Fibroblast of peridontal ligament (primary cell): Measurements from ENCODE around the gene DUOX1.

Source experiments
- DNase-seq: peaks from one replicate; pipeline ENCODE4 v3.0.0-alpha.2; 2010; ENCODE audit errors: extremely low read depth

The DUOX1 gene

GRCh38 chr15:45106002-45106790, 23.6 kb upstream of the DUOX1 start:
- no peak for DNase-seq

- no peak for DNase-seq
Observed at GRCh38 chr15:45107941-45108630, 21.7 kb upstream of the DUOX1 start.

GRCh38 chr15:45110256-45110820, 19.5 kb upstream of the DUOX1 start:
- DNase-seq = no peak

GRCh38 chr15:45111390-45112142, 18.2 kb upstream of the DUOX1 start:
- DNase-seq = no peak

GRCh38 chr15:45112143-45112590, 17.6 kb upstream of the DUOX1 start:
- DNase-seq = no peak

- DNase-seq = no peak
Observed at GRCh38 chr15:45112591-45113379, 17.0 kb upstream of the DUOX1 start.

GRCh38 chr15:45113380-45113990, 16.3 kb upstream of the DUOX1 start:
- no peak for DNase-seq

- DNase-seq = no peak
Observed at GRCh38 chr15:45114076-45114750, 15.6 kb upstream of the DUOX1 start, which contains the start of the genes DUOX2 and DUOXA2. Gene DUOX2 (minus strand): TSS chr15:45114172. CDS start chr15:45113411, 761 bp downstream. Gene DUOXA2 (plus strand): TSS chr15:45114326. CDS start chr15:45114606, 280 bp downstream.

GRCh38 chr15:45114751-45115085, 15.1 kb upstream of the DUOX1 start:
- DNase-seq = no peak

- DNase-seq = no peak
Observed at GRCh38 chr15:45115312-45115820, 14.4 kb upstream of the DUOX1 start.

GRCh38 chr15:45116006-45116481, 13.8 kb upstream of the DUOX1 start:
- DNase-seq = no peak

GRCh38 chr15:45116482-45117307, 13.1 kb upstream of the DUOX1 start:
- no peak for DNase-seq

- no peak for DNase-seq
Observed at GRCh38 chr15:45117308-45118130, 12.3 kb upstream of the DUOX1 start.

- DNase-seq = peak; percentile 87
Observed at GRCh38 chr15:45118131-45118588, 11.6 kb upstream of the DUOX1 start.

- no peak for DNase-seq
Observed at GRCh38 chr15:45118996-45119395, 10.8 kb upstream of the DUOX1 start.

- no peak for DNase-seq
Observed at GRCh38 chr15:45120081-45120972, 9.5 kb upstream of the DUOX1 start.

GRCh38 chr15:45121020-45121419, 8.8 kb upstream of the DUOX1 start:
- no peak for DNase-seq
